Neural progenitor cell (in vitro differentiated cells): ENCODE data around the gene PNPLA6. TPM values are rescaled to one million over a fixed set of nuclear protein-coding genes. Genes with fewer than 3 reads are reported as not detected.
A peak's percentile ranks its signal among the peaks of the same experiment; 100 is the strongest.

ENCODE experiments used
- DNase-seq: peaks from one replicate; pipeline ENCODE4 v3.0.0-alpha.2; 2016; ENCODE audit warnings: low spot score
- H2AFZ ChIP-seq: fragments of 200-600 bp; sonication (generic); replicated peaks from 2 replicates; pipeline ENCODE4 v1.6.1; 2016; ENCODE audit warnings: antibody characterized with exemption
- H3F3A ChIP-seq: fragments of 200-600 bp; sonication (generic); 2 replicates; pipeline ENCODE4 v1.6.1; 2016; ENCODE audit warnings: antibody characterized with exemption, low read depth
- H3K27ac ChIP-seq: fragments of 200-600 bp; sonication (generic); 2 replicates; pipeline ENCODE4 v1.5.1; 2016; ENCODE audit warnings: mild to moderate bottlenecking
- H3K27me3 ChIP-seq: fragments of 200-600 bp; sonication (generic); 2 replicates; pipeline ENCODE4 v1.6.1; 2016; ENCODE audit warnings: mild to moderate bottlenecking, moderate library complexity
- H3K36me3 ChIP-seq: fragments of 200-600 bp; sonication (generic); 2 replicates; pipeline ENCODE4 v1.5.1; 2016
- H3K4me1 ChIP-seq: fragments of 200-600 bp; sonication (generic); 2 replicates; pipeline ENCODE4 v1.6.1; 2016; ENCODE audit warnings: mixed run types
- H3K4me2 ChIP-seq: fragments of 200-600 bp; sonication (generic); 2 replicates; pipeline ENCODE4 v1.6.1; 2016
- H3K4me3 ChIP-seq: fragments of 200-600 bp; sonication (generic); 2 replicates; pipeline ENCODE4 v1.5.1; 2016
- H3K79me2 ChIP-seq: fragments of 200-600 bp; sonication (generic); 2 replicates; pipeline ENCODE4 v1.6.1; 2016; ENCODE audit warnings: low read depth
- H3K9ac ChIP-seq: fragments of 200-600 bp; sonication (generic); 2 replicates; pipeline ENCODE4 v1.6.1; 2016
- H3K9me3 ChIP-seq: fragments of 200-600 bp; sonication (generic); 2 replicates; pipeline ENCODE4 v1.5.1; 2016; ENCODE audit warnings: low read depth
- H4K20me1 ChIP-seq: fragments of 200-600 bp; sonication (generic); 2 replicates; pipeline ENCODE4 v1.6.1; 2016; ENCODE audit warnings: low read depth
- H3K27ac Mint-ChIP-seq: 3 replicates; pipeline ENCODE4 v1.8.0; 2021; ENCODE audit warnings: mixed read lengths
- H3K27me3 Mint-ChIP-seq: 2 replicates; pipeline ENCODE4 v1.8.0; 2022; ENCODE audit warnings: low read depth, mild to moderate bottlenecking, inconsistent platforms, moderate library complexity, mixed read lengths; ENCODE audit not compliant: insufficient read depth
- H3K36me3 Mint-ChIP-seq: 3 replicates; pipeline ENCODE4 v1.8.0; 2021; ENCODE audit warnings: mixed read lengths
- H3K4me1 Mint-ChIP-seq: 3 replicates; pipeline ENCODE4 v1.8.0; 2021; ENCODE audit warnings: mixed read lengths
- H3K4me3 Mint-ChIP-seq: 3 replicates; pipeline ENCODE4 v1.8.0; 2021; ENCODE audit warnings: mild to moderate bottlenecking, moderate library complexity, mixed read lengths
- H3K9me3 Mint-ChIP-seq: 3 replicates; pipeline ENCODE4 v1.8.0; 2020; ENCODE audit warnings: mixed read lengths
- EZH2 ChIP-seq: fragments of 200-600 bp; sonication (generic); IDR thresholded peaks from 2 replicates; pipeline ENCODE4 v1.6.1; 2017; ENCODE audit warnings: antibody characterized with exemption, mild to moderate bottlenecking, moderate library complexity
- EZH2phosphoT487 ChIP-seq: fragments of 200-600 bp; sonication (generic); IDR thresholded peaks from 2 replicates; pipeline ENCODE4 v1.6.1; 2017; ENCODE audit warnings: antibody characterized with exemption
- total RNA-seq: library from RNA; depleted of rRNA; stranded (reverse); fragments of >200 nt; gene quantifications from 2 replicates; pipeline ENCODE4 v1.2.3, GENCODE V29; 2015; ENCODE audit warnings: low replicate concordance
- TF ChIP-seq, protein P1 (sequence below): fragments of 200-600 bp; sonication (generic); IDR thresholded peaks from 2 replicates; pipeline ENCODE4 v1.5.1; 2017; ENCODE audit warnings: antibody characterized with exemption, mild to moderate bottlenecking

Gene PNPLA6
- total RNA-seq, 1 donor from 2014 or later: 25.5 TPM

DNA sequence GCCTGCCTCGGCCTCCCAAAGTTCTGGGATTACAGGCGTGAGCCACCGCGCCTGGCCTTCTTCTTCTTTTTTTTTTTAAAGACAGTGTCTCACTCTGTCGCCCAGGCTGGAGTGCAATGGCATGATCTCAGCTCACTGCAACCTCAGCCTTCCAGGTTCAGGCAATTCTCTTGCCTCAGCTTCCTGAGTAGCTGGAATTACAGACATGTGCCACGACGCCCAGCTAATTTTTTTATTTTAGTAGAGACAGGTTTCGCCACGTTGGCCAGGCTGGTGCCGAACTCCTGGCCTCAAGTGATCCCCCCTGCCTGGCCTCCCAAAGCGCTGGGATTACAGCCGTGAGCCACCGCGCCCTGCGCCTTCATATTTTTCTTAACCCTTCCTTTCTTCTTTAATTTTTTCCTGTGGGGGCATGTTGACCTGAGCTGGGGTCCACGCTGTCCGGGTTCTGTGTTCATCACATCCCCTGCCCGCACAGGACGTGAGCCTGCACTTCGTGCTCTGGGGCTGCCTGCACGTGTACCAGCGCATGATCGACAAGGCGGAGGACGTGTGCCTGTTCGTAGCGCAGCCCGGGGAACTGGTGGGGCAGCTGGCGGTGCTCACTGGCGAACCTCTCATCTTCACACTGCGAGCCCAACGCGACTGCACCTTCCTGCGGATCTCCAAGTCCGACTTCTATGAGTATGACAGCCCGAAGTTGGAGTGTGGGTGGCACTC lies 14.1 kb downstream of the PNPLA6 start:
- peaks cover 7% of the 10 kb centered on the region for H3F3A ChIP-seq
- H3K27ac Mint-ChIP-seq: peak overlapping the region; percentile 72
- H4K20me1 ChIP-seq: no peaks in the 10 kb centered on the region
- no peak for DNase-seq
- no peaks in the 10 kb centered on the region for H3K9me3 Mint-ChIP-seq
- TF ChIP-seq EZH2 (no peak), EZH2phosphoT487 (no peak)
- TF ChIP-seq, protein P1, sequence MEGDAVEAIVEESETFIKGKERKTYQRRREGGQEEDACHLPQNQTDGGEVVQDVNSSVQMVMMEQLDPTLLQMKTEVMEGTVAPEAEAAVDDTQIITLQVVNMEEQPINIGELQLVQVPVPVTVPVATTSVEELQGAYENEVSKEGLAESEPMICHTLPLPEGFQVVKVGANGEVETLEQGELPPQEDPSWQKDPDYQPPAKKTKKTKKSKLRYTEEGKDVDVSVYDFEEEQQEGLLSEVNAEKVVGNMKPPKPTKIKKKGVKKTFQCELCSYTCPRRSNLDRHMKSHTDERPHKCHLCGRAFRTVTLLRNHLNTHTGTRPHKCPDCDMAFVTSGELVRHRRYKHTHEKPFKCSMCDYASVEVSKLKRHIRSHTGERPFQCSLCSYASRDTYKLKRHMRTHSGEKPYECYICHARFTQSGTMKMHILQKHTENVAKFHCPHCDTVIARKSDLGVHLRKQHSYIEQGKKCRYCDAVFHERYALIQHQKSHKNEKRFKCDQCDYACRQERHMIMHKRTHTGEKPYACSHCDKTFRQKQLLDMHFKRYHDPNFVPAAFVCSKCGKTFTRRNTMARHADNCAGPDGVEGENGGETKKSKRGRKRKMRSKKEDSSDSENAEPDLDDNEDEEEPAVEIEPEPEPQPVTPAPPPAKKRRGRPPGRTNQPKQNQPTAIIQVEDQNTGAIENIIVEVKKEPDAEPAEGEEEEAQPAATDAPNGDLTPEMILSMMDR: no peak
- no peak overlapping the region for H3K4me2 ChIP-seq
- no peaks in the 10 kb centered on the region for H3K27me3 ChIP-seq
- H3K79me2 ChIP-seq: no peaks in the 10 kb centered on the region
- no peaks in the 10 kb centered on the region for H3K4me1 ChIP-seq
- H3K27me3 Mint-ChIP-seq: peaks cover 4% of the 10 kb centered on the region
- H3K36me3 ChIP-seq: no peaks in the 10 kb centered on the region
- H3K36me3 Mint-ChIP-seq: peaks cover 11% of the 10 kb centered on the region
- H3K4me1 Mint-ChIP-seq: peaks cover 4% of the 10 kb centered on the region
- H3K9ac ChIP-seq: no peak overlapping the region
- no peak overlapping the region for H3K4me3 ChIP-seq
- H3K9me3 ChIP-seq: no peaks in the 10 kb centered on the region
- no peak overlapping the region for H2AFZ ChIP-seq
- H3K27ac ChIP-seq: no peak overlapping the region
- no peak overlapping the region for H3K4me3 Mint-ChIP-seq

DNA sequence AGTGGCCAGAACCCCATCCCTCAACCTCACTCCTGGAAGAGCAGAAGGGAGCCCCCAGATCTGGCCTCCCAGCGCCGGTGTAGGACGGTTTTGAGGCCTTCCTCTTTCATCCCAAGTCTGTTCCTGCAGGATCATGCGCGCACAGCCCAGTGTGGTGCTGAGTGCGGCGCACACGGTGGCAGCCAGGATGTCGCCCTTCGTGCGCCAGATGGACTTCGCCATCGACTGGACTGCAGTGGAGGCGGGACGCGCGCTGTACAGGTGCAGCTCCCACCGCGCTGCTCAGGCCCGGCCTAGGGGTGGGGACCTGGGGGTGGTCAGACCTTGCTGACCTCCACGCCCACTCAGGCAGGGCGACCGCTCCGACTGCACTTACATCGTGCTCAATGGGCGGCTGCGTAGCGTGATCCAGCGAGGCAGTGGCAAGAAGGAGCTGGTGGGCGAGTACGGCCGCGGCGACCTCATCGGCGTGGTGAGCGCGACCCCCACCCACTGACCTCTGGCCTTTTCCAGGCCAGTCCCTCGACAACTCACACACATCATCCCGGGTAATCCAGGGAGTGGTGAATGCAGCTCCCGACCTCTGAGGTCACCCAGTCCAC lies 14.8 kb downstream of the PNPLA6 start:
- H3K27ac Mint-ChIP-seq: peak overlapping the region; percentile 17
- H3K36me3 Mint-ChIP-seq: peaks cover 11% of the 10 kb centered on the region
- no peak for DNase-seq
- Histone ChIP-seq H3K79me2 (no peaks in the 10 kb centered on the region), H4K20me1 (no peaks in the 10 kb centered on the region), H3F3A (peaks cover 7% of the 10 kb centered on the region), H3K4me2 (no peak overlapping the region), H3K4me3 (peak overlapping the region; percentile 55), H3K36me3 (no peaks in the 10 kb centered on the region), H2AFZ (no peak overlapping the region), H3K9me3 (no peaks in the 10 kb centered on the region), H3K4me1 (no peaks in the 10 kb centered on the region), H3K27ac (no peak overlapping the region), H3K9ac (no peak overlapping the region), H3K27me3 (no peaks in the 10 kb centered on the region)
- TF ChIP-seq EZH2phosphoT487 (no peak), EZH2 (no peak)
- TF ChIP-seq, protein P1: no peak
- H3K4me3 Mint-ChIP-seq: peak overlapping the region; percentile 58
- H3K9me3 Mint-ChIP-seq: no peaks in the 10 kb centered on the region
- H3K4me1 Mint-ChIP-seq: peaks cover 4% of the 10 kb centered on the region
- peaks cover 4% of the 10 kb centered on the region for H3K27me3 Mint-ChIP-seq

DNA sequence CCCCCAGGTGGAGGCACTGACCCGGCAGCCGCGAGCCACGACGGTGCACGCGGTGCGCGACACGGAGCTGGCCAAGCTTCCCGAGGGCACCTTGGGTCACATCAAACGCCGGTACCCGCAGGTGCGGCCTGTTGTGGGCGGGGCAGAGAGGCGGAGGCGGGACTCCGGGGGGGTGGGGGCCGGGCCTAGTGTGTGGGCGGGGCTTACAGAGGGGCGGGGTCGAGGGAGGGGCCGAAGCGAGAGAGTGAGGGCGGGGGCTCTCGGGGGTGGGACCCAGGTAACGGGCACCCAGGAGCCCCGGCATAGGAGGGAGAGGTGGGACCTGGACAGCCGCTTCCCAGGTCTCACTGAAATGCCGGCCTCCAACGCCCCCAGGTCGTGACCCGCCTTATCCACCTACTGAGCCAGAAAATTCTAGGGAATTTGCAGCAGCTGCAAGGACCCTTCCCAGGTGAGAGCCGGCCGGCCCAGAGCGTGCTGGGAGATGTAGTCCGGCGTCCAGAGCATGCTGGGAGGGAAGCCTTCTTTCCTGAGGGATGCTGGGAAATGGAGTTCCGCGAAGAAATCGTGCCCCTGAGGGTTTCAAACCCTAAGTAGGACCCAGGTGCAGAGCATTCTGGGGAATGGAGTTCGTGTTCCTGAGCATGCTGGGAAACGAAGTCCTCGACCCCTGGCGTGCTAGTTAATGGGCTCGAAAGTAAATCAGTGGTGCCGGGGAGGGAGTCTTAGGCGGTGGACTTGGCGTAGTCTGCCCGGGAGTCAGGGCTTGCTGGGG lies 15.7 kb downstream of the PNPLA6 start:
- no peaks in the 10 kb centered on the region for H3K9me3 ChIP-seq
- H3K79me2 ChIP-seq: no peaks in the 10 kb centered on the region
- Mint-ChIP-seq H3K9me3 (no peaks in the 10 kb centered on the region), H3K4me1 (peaks cover 4% of the 10 kb centered on the region), H3K4me3 (peak overlapping the region; percentile 76), H3K27ac (peak overlapping the region; percentile 86), H3K36me3 (peaks cover 10% of the 10 kb centered on the region), H3K27me3 (peaks cover 6% of the 10 kb centered on the region)
- no peak overlapping the region for H2AFZ ChIP-seq
- no peak overlapping the region for H3K9ac ChIP-seq
- peak overlapping the region; percentile 55 for H3K4me3 ChIP-seq
- no peak for TF ChIP-seq EZH2phosphoT487
- TF ChIP-seq, protein P1: no peak
- peak; percentile 97 for DNase-seq
- no peaks in the 10 kb centered on the region for H3K27me3 ChIP-seq
- no peaks in the 10 kb centered on the region for H4K20me1 ChIP-seq
- H3K27ac ChIP-seq: no peak overlapping the region
- no peaks in the 10 kb centered on the region for H3K36me3 ChIP-seq
- peak overlapping the region; percentile 67 for H3K4me2 ChIP-seq
- no peaks in the 10 kb centered on the region for H3K4me1 ChIP-seq
- peaks cover 7% of the 10 kb centered on the region for H3F3A ChIP-seq
